HepG2 (cell line): ENCODE results near the gene LMOD2. TPM values are rescaled to one million over a fixed set of nuclear protein-coding genes. Genes with fewer than 3 reads are reported as not detected.

Source experiments
- ATAC-seq: fragments of 200-7000 bp; cut with Tn5 transposase; 3 replicates; pipeline ENCODE4 v1.9.1; 2020; ENCODE audit warnings: mild to moderate bottlenecking, moderate library complexity
- BruUV-seq: library from RNA; stranded (reverse); fragments of 400-500 nt; replicated peaks from 2 replicates; lab custom pipeline; 2021; lab: Mats Ljungman, UMichigan
- CTCF ChIA-PET: fragments of 300-600 bp; formaldehyde crosslinking; extraction: SDS; loops from one replicate; lab custom pipeline; 2021; ENCODE audit warnings: low total read pairs, inconsistent platforms, low intra/inter-chr PET ratio; lab: Yijun Ruan, JAX
- POLR2A ChIA-PET: fragments of 350-600 bp; sonication (Branson Sonifier 250); formaldehyde crosslinking; loops from one replicate; lab custom pipeline; 2020; ENCODE audit warnings: antibody characterized with exemption, inconsistent platforms; lab: Yijun Ruan, JAX
- DNase-seq: peaks from one replicate; pipeline ENCODE4 v3.0.0-alpha.2; 2015; ENCODE audit warnings: low spot score
- FAIRE-seq: peaks from 3 replicates; lab custom pipeline; 2011; peaks lifted over from hg19 to GRCh38; lab: Jason Lieb, UNC
- H2AFZ ChIP-seq: one replicate; pipeline ENCODE4 v1.6.1; 2011; ENCODE audit warnings: low read length, inconsistent platforms
- H3K27ac ChIP-seq: fragments of 300-600 bp; 3 replicates; pipeline ENCODE4 v1.8.0; 2011; ENCODE audit warnings: mixed run types, mild to moderate bottlenecking, mixed read lengths, low read length, inconsistent platforms; ENCODE audit not compliant: insufficient read depth; ENCODE audit errors: extremely low read length
- H3K27me3 ChIP-seq, 2 experiments: fragments of 200-600 bp in 1 of 2; 2 replicates in 1 of 2; 3 replicates in 1 of 2; pipeline versions ENCODE4 v1.6.0 to v1.8.0; 2011; ENCODE audit warnings: low read length in 2 of 2, mild to moderate bottlenecking in 2 of 2, moderate library complexity in 2 of 2, inconsistent platforms in 1 of 2; ENCODE audit not compliant: insufficient read depth in 2 of 2, control insufficient read depth in 1 of 2
- H3K36me3 ChIP-seq, 2 experiments: fragments of 200-600 bp in 1 of 2; replicated peaks in 1 of 2; 2 replicates in 1 of 2; 3 replicates in 1 of 2; pipeline versions ENCODE4 v1.5.1 to v1.8.0; 2011; ENCODE audit warnings: low read length in 2 of 2, inconsistent platforms in 1 of 2; ENCODE audit not compliant: insufficient read depth in 2 of 2, control insufficient read depth in 1 of 2
- H3K4me1 ChIP-seq: 2 replicates; pipeline ENCODE4 v1.5.1; 2012; ENCODE audit warnings: low read length, inconsistent platforms; ENCODE audit not compliant: insufficient read depth
- H3K4me2 ChIP-seq: 2 replicates; pipeline ENCODE4 v1.6.0; 2011; ENCODE audit warnings: low read depth, low read length, inconsistent platforms
- H3K4me3 ChIP-seq, 3 experiments: fragments of 200-600 bp in 1 of 3; sonication (generic), shearing (Covaris generic) in 1 of 3; replicated peaks in 1 of 3; 2 replicates each; pipeline ENCODE4 v1.5.1; 2011 to 2016; ENCODE audit warnings: low read length in 3 of 3, inconsistent platforms in 2 of 3, low read depth in 2 of 3, mild to moderate bottlenecking in 2 of 3, control low read depth in 1 of 3, mixed read lengths in 1 of 3; ENCODE audit not compliant: insufficient read depth in 1 of 3
- H3K79me2 ChIP-seq: one replicate; pipeline ENCODE4 v1.6.1; 2011; ENCODE audit warnings: low read length, inconsistent platforms; ENCODE audit not compliant: insufficient read depth
- H3K9ac ChIP-seq: 2 replicates; pipeline ENCODE4 v1.6.0; 2011; ENCODE audit warnings: mild to moderate bottlenecking, low read depth, low read length, inconsistent platforms; ENCODE audit not compliant: insufficient read depth
- H3K9me3 ChIP-seq: 2 replicates; pipeline ENCODE4 v1.5.1; 2012; ENCODE audit warnings: mild to moderate bottlenecking, low read length
- H4K20me1 ChIP-seq: 2 replicates; pipeline ENCODE4 v1.6.0; 2011; ENCODE audit warnings: inconsistent platforms, mild to moderate bottlenecking, low read length, moderate library complexity; ENCODE audit not compliant: insufficient read depth
- CENPX ChIP-seq: sonication (generic); formaldehyde crosslinking; IDR thresholded peaks from 2 replicates; pipeline ENCODE4 v1.9.0; 2021; ENCODE audit warnings: mild to moderate bottlenecking, missing genetic modification reagents, moderate library complexity
- HDAC6 ChIP-seq: fragments of 200-600 bp; sonication (generic); IDR thresholded peaks from 2 replicates; pipeline ENCODE4 v1.7.0; 2017; ENCODE audit warnings: mild to moderate bottlenecking, antibody characterized with exemption, low read length, low read depth
- HIVEP1 ChIP-seq: sonication (generic); formaldehyde crosslinking; IDR thresholded peaks from 2 replicates; pipeline ENCODE4 v1.4.0; 2020; ENCODE audit warnings: mild to moderate bottlenecking, missing genetic modification reagents
- TAF1 ChIP-seq: sonication (generic); formaldehyde crosslinking; IDR thresholded peaks from 2 replicates; pipeline ENCODE4 v1.4.0; 2020; ENCODE audit warnings: missing genetic modification reagents
- TEAD2 ChIP-seq: sonication (generic); formaldehyde crosslinking; IDR thresholded peaks from 2 replicates; pipeline ENCODE4 v1.9.0; 2021; ENCODE audit warnings: missing genetic modification reagents
- U2AF1 ChIP-seq: fragments of 200-400 bp; formaldehyde crosslinking; optimal IDR thresholded peaks from 2 replicates; pipeline ENCODE3; 2017; ENCODE audit warnings: mild to moderate bottlenecking, low read depth, low read length
- ZFP36L1 ChIP-seq: sonication (generic); formaldehyde crosslinking; IDR thresholded peaks from 2 replicates; pipeline ENCODE4 v1.8.0; 2022; ENCODE audit warnings: mild to moderate bottlenecking, missing genetic modification reagents, moderate library complexity
- ZNF143 ChIP-seq: sonication (generic); formaldehyde crosslinking; IDR thresholded peaks from 2 replicates; pipeline ENCODE4 v1.4.0; 2020; ENCODE audit warnings: missing genetic modification reagents
- ZNF20 ChIP-seq: sonication (generic); formaldehyde crosslinking; IDR thresholded peaks from 2 replicates; pipeline ENCODE4 v1.4.0; 2020; ENCODE audit warnings: mild to moderate bottlenecking, moderate library complexity, missing genetic modification reagents
- ZNF562 ChIP-seq: sonication (generic); formaldehyde crosslinking; IDR thresholded peaks from 2 replicates; pipeline ENCODE4 v1.8.0; 2022; ENCODE audit warnings: missing genetic modification reagents, borderline replicate concordance
- ZNF724P ChIP-seq: sonication (generic); formaldehyde crosslinking; IDR thresholded peaks from 2 replicates; pipeline ENCODE4 v1.8.0; 2022; ENCODE audit warnings: missing genetic modification reagents, borderline replicate concordance
- ZNF891 ChIP-seq: sonication (generic); formaldehyde crosslinking; IDR thresholded peaks from 2 replicates; pipeline ENCODE4 v1.5.0; 2020; ENCODE audit warnings: mild to moderate bottlenecking, missing genetic modification reagents
- ZSCAN20 ChIP-seq: sonication (generic); formaldehyde crosslinking; IDR thresholded peaks from 2 replicates; pipeline ENCODE4 v1.4.0; 2020; ENCODE audit warnings: missing genetic modification reagents, mild to moderate bottlenecking, borderline replicate concordance
- WGBS: methylation state at CpG from one replicate; pipeline ENCODE4 v1.1.6; 2017; ENCODE audit warnings: low lambda C conversion rate; 5-methylcytosine and 5-hydroxymethylcytosine counted together
- in situ Hi-C: cut with HindIII; loops from 2 replicates; pipeline ENCODE4 v1.10.0; 2017; ENCODE audit warnings: low pct_unique_long_range_greater_than_20kb; ENCODE audit not compliant: extremely low pct_ligation_motif_present
- intact Hi-C: fragments of 100-400 bp; cut with micrococcal nuclease; formaldehyde crosslinking; loops from one replicate; pipeline ENCODE4 v1.10.0; 2022; ENCODE audit not compliant: unreplicated experiment
- polyA plus RNA-seq, 8 experiments: library from polyadenylated mRNA; depleted of rRNA in 3 of 8; stranded (reverse) in 7 of 8; unstranded in 1 of 8; fragments of >200 nt; fragmentation: Illumina TruSeq in 4 of 8; extraction: Trizol in 4 of 8; gene quantifications; 2 replicates each; pipeline versions ENCODE4 v1.2.1 to v1.2.3, GENCODE V29; 2011 to 2016; ENCODE audit warnings: low read depth in 4 of 8, missing spikeins in 1 of 8, mixed read lengths in 1 of 8; ENCODE audit not compliant: insufficient read depth in 1 of 8
- total RNA-seq, 5 experiments: library from RNA; depleted of rRNA; stranded (reverse); fragments of >200 nt; fragmentation: Illumina TruSeq; extraction: Trizol; gene quantifications; 2 replicates each; pipeline ENCODE4 v1.2.3, GENCODE V29; 2016; ENCODE audit warnings: low read depth in 1 of 5

The LMOD2 gene
- total and polyA plus RNA-seq, 2 of the 13 experiments (the other 11 are each of a cell fraction or from before 2014, with no cell fraction given), result not detected

- no peak for ATAC-seq
- CTCF ChIA-PET, result no interaction called here
- no peak overlapping the region for H3K9ac ChIP-seq
- no peak overlapping the region for H2AFZ ChIP-seq
- H3K36me3 ChIP-seq, result no peaks in the 10 kb centered on the region
- no peaks in the 10 kb centered on the region for H3K9me3 ChIP-seq
- DNase-seq, result no peak
- H4K20me1 ChIP-seq, result no peaks in the 10 kb centered on the region
- no peak for TF ChIP-seq ZFP36L1
- TF ChIP-seq U2AF1, result no peak
- no peak for TF ChIP-seq HDAC6
- no peak for TF ChIP-seq ZNF20 (CRISPR knock-in tag)
- no peak for TF ChIP-seq ZSCAN20 (CRISPR knock-in tag)
- TF ChIP-seq ZNF891, result no peak
- TF ChIP-seq ZNF562, result no peak
- no peak for TF ChIP-seq ZNF724P (CRISPR knock-in tag)
- TF ChIP-seq CENPX (CRISPR knock-in tag), result no peak
- TF ChIP-seq TEAD2 (CRISPR knock-in tag), result no peak
- TF ChIP-seq TAF1 (CRISPR knock-in tag), result no peak
- TF ChIP-seq HIVEP1 (CRISPR knock-in tag), result no peak
- no peak for TF ChIP-seq ZNF143
- TF ChIP-seq, all 625 proteins: peak for 0
- Histone ChIP-seq H3K4me3 (no peak overlapping the region), H3K4me2 (no peak overlapping the region), H3K79me2 (no peaks in the 10 kb centered on the region), H3K4me1 (peaks cover 14% of the 10 kb centered on the region), H3K27me3 (no peaks in the 10 kb centered on the region), H3K27ac (no peak overlapping the region)
- in situ Hi-C loops, result loop anchor here (10.0 kb wide), 1 partner anchor 225 kb away; no protein-coding TSS in a partner anchor
- intact Hi-C loops, result no loop called here
- FAIRE-seq, result no peak
- no TSS peak for BruUV-seq
- 71% methylated on average over 2 of the region's 2 CpGs for WGBS
- POLR2A ChIA-PET, result no interaction called here
Measured at GRCh38 chr7:123639631-123640030, 16.0 kb upstream of the LMOD2 start.
